Naive thymus-derived CD8-positive, alpha-beta T cell (primary cell): ENCODE data around the gene CETN1. TPM values are rescaled to one million over a fixed set of nuclear protein-coding genes. Genes with fewer than 3 reads are reported as not detected.

Experiments used
- ATAC-seq, 2 donors: fragments of 150-1000 bp; cut with Tn5 transposase in 1 of 2; sonication (Bioruptor Pico), chemical (Tn5 transposase) in 1 of 2; 1 replicate in 1 of 2; 2 replicates in 1 of 2; pipeline ENCODE4 v1.10.0; 2021; ENCODE audit warnings: mild to moderate bottlenecking in 2 of 2, moderate library complexity in 2 of 2
- POLR2A ChIA-PET: fragments of 350-600 bp; sonication (Branson Sonifier 250); formaldehyde crosslinking; loops from one replicate; lab custom pipeline; 2021; ENCODE audit warnings: antibody characterized with exemption; lab: Charles Lee
- DNase-seq, 10 donors: peaks; one replicate each; pipeline versions ENCODE4 v3.0.0 to v3.0.0-alpha.2; 2020 to 2022
- H3K27ac Mint-ChIP-seq, 10 donors: one replicate each; pipeline ENCODE4 v1.8.0; 2020 to 2022; ENCODE audit warnings: mild to moderate bottlenecking in 10 of 10, mixed read lengths in 10 of 10, moderate library complexity in 4 of 10, inconsistent platforms in 1 of 10
- H3K27me3 Mint-ChIP-seq, 5 donors: one replicate each; pipeline ENCODE4 v1.8.0; 2021 to 2022; ENCODE audit warnings: mixed read lengths in 5 of 5
- H3K36me3 Mint-ChIP-seq, 3 donors: one replicate each; pipeline ENCODE4 v1.8.0; 2020 to 2022; ENCODE audit warnings: mixed read lengths in 3 of 3, mild to moderate bottlenecking in 2 of 3, inconsistent platforms in 1 of 3
- H3K4me1 Mint-ChIP-seq, 4 donors: one replicate each; pipeline ENCODE4 v1.8.0; 2021 to 2022; ENCODE audit warnings: mixed read lengths in 4 of 4
- H3K4me3 Mint-ChIP-seq, 10 donors: one replicate each; pipeline ENCODE4 v1.8.0; 2020 to 2022; ENCODE audit warnings: mild to moderate bottlenecking in 10 of 10, mixed read lengths in 10 of 10, moderate library complexity in 6 of 10, inconsistent platforms in 1 of 10
- H3K9me3 Mint-ChIP-seq, 9 donors: one replicate each; pipeline ENCODE4 v1.8.0; 2020 to 2022; ENCODE audit warnings: mixed read lengths in 9 of 9, mild to moderate bottlenecking in 3 of 9, inconsistent platforms in 1 of 9, moderate library complexity in 1 of 9
- polyA plus RNA-seq, 3 donors: library from polyadenylated mRNA; unstranded; fragments of 300-500 nt; fragmentation: Illumina TruSeq; gene quantifications; one replicate each; pipeline ENCODE4 v1.2.3, GENCODE V29; 2021
- total RNA-seq, 8 experiments: library from RNA in 2 of 8; stranded (reverse) in 2 of 8; gene quantifications; one replicate each; pipeline ENCODE4 v1.2.3 and lab custom pipeline; 2021 to 2026

The CETN1 gene
- total and polyA plus RNA-seq, 5 experiments from 2014 or later, result not detected

DNA sequence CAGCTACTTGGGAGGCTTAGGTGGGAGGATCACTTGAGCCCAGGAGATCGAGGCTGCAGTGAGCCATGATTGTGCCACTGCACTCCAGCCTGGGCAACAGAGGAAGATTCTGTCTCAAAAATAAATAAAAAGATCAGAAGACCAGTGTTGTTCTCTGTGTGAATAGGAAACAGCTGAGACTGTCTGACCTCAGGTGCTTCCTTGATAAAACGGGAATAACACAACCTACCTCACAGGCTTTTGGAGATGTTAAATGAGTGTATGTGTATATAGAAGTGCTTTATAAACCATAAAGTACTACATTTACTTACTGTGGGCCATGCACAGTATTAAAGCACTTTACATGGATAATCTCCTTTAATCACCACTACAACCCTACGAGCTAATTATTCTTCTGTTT, 9.9 kb upstream of the CETN1 start:
- Mint-ChIP-seq H3K27me3 (peaks cover 2 to 17% (median 13%) of the 10 kb centered on the region in 5 donors), H3K36me3 (no peaks in the 10 kb centered on the region), H3K4me1 (no peaks in the 10 kb centered on the region), H3K4me3 (no peak overlapping the region), H3K27ac (no peak overlapping the region), H3K9me3 (no peaks in the 10 kb centered on the region)
- DNase-seq, result no peak
- ATAC-seq, result no peak
- POLR2A ChIA-PET, result no interaction called here

GRCh38 chr18:570697-571096, 9.5 kb upstream of the CETN1 start:
- POLR2A ChIA-PET, result no interaction called here
- Mint-ChIP-seq H3K4me1 (no peaks in the 10 kb centered on the region), H3K27ac (no peak overlapping the region), H3K4me3 (no peak overlapping the region), H3K36me3 (no peaks in the 10 kb centered on the region), H3K27me3 (peaks cover 2 to 17% (median 9%) of the 10 kb centered on the region in 5 donors), H3K9me3 (no peaks in the 10 kb centered on the region)
- DNase-seq (no peak), ATAC-seq (no peak)

- no peaks in the 10 kb centered on the region for H3K36me3 Mint-ChIP-seq
- DNase-seq (no peak), ATAC-seq (no peak)
- no peak overlapping the region for H3K4me3 Mint-ChIP-seq
- H3K9me3 Mint-ChIP-seq, result no peaks in the 10 kb centered on the region
- POLR2A ChIA-PET, result no interaction called here
- no peak overlapping the region for H3K27ac Mint-ChIP-seq
- no peaks in the 10 kb centered on the region for H3K4me1 Mint-ChIP-seq
- H3K27me3 Mint-ChIP-seq, result peaks cover 0 to 24% (median 6%) of the 10 kb centered on the region in 5 donors
Observed at GRCh38 chr18:572091-572830, 7.9 kb upstream of the CETN1 start.

GRCh38 chr18:572831-573289, 7.3 kb upstream of the CETN1 start:
- POLR2A ChIA-PET, result no interaction called here
- Mint-ChIP-seq H3K27ac (no peak overlapping the region), H3K9me3 (no peaks in the 10 kb centered on the region), H3K27me3 (peaks cover 0 to 24% (median 5%) of the 10 kb centered on the region in 5 donors), H3K4me3 (no peak overlapping the region), H3K4me1 (no peaks in the 10 kb centered on the region), H3K36me3 (no peaks in the 10 kb centered on the region)
- DNase-seq (no peak), ATAC-seq (no peak)

DNA sequence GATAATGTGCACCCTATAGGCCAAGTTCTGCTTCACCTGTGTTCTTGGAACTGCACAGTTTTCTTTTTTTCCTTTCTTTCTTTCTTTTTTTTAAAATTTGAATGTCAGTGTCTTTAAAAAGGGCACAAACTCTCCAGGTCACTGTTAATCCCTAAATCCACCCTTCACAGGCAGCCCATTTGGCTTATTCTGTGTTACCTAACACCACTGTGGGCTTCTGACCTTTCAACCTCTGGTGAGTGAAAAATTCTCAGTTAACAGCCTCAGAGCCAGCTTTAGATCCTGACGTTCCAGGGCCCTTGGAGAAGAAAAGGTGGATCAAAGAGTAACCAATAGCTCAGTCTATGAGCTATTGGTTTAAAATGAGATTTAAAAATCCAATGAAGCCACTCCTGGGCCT, 6.8 kb upstream of the CETN1 start:
- Mint-ChIP-seq H3K9me3 (no peaks in the 10 kb centered on the region), H3K36me3 (no peaks in the 10 kb centered on the region), H3K27ac (no peak overlapping the region), H3K4me3 (no peak overlapping the region), H3K4me1 (no peaks in the 10 kb centered on the region), H3K27me3 (peaks cover 0 to 24% (median 5%) of the 10 kb centered on the region in 5 donors)
- POLR2A ChIA-PET, result no interaction called here
- no peak for DNase-seq
- ATAC-seq, result no peak

- peak overlapping the region in 1 of 10 donors; percentile 35 for H3K27ac Mint-ChIP-seq
- no peak overlapping the region for H3K4me3 Mint-ChIP-seq
- POLR2A ChIA-PET, result no interaction called here
- H3K27me3 Mint-ChIP-seq, result peaks cover 0 to 24% (median 5%) of the 10 kb centered on the region in 5 donors
- DNase-seq, result no peak
- no peaks in the 10 kb centered on the region for H3K9me3 Mint-ChIP-seq
- H3K36me3 Mint-ChIP-seq, result no peaks in the 10 kb centered on the region
- H3K4me1 Mint-ChIP-seq, result no peaks in the 10 kb centered on the region
- ATAC-seq, result no peak
Observed at GRCh38 chr18:574149-574860, 5.9 kb upstream of the CETN1 start.

DNA sequence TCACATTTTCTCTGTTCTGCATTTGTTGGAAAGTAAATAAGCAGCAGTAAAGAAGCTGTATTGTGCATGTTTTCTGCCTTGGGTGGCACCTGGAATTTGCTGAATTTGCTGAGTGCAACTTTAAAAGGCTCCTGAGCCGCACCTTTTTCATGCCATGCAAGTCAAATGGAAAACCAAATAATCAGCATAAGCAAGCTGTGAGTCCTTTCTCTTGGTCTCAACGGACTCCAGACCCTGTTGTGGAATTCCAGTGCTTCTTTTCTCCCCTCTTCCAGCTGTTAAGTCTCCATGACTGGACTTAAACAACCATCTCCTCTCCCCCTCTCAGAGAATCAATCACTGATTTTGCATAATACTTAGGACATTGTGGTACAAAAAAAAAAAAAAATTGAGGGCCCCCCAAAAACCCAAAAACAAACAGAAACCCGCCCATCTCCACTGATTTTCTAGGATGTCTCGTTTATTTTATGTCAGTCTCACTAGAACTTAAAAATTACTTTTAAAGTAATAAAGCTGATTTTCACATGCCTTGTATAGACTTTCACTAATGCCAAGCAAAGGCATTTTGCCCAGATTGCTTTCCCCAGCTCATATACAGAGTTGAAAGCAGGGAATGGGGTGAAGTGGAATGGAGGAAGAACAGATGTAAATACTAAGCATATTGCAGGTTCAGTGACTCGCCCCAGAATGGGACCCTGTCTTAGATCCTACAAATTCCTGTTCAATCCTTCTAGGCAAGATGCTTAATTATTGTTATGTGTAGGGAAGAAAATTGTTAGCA, 5.1 kb upstream of the CETN1 start:
- ATAC-seq (no peak), DNase-seq (no peak)
- Mint-ChIP-seq H3K27ac (peak overlapping the region in 1 of 10 donors; percentile 35), H3K36me3 (no peaks in the 10 kb centered on the region), H3K4me3 (no peak overlapping the region), H3K9me3 (peaks cover 0 to 4% (median 0%) of the 10 kb centered on the region in 9 donors), H3K4me1 (no peaks in the 10 kb centered on the region), H3K27me3 (peaks cover 1 to 27% (median 5%) of the 10 kb centered on the region in 5 donors)
- POLR2A ChIA-PET, result no interaction called here

DNA sequence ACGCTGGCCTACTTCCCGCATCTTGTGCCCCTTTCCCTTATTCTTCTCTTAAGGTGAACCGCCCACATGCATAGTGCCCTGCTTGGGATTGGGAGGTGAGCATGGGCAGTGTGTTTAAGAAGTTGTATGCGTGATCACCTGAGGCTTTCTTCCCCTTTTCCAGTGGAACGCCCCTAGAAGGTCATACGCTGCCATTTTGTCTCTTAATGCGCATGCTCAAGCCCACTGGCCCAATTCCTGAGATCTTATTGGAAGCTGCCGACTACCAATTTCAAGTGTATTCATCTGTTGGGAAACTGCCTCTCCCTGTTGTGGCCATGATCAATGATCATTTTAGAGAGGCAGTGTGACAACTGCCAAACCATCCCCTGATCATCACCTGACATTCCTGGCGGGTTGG, 3.3 kb upstream of the CETN1 start:
- ATAC-seq, result no peak
- peaks cover 0 to 6% (median 0%) of the 10 kb centered on the region in 9 donors for H3K9me3 Mint-ChIP-seq
- H3K27ac Mint-ChIP-seq, result no peak overlapping the region
- DNase-seq, result no peak
- H3K4me1 Mint-ChIP-seq, result no peaks in the 10 kb centered on the region
- POLR2A ChIA-PET, result no interaction called here
- no peaks in the 10 kb centered on the region for H3K36me3 Mint-ChIP-seq
- peaks cover 1 to 36% (median 8%) of the 10 kb centered on the region in 5 donors for H3K27me3 Mint-ChIP-seq
- no peak overlapping the region for H3K4me3 Mint-ChIP-seq

DNA sequence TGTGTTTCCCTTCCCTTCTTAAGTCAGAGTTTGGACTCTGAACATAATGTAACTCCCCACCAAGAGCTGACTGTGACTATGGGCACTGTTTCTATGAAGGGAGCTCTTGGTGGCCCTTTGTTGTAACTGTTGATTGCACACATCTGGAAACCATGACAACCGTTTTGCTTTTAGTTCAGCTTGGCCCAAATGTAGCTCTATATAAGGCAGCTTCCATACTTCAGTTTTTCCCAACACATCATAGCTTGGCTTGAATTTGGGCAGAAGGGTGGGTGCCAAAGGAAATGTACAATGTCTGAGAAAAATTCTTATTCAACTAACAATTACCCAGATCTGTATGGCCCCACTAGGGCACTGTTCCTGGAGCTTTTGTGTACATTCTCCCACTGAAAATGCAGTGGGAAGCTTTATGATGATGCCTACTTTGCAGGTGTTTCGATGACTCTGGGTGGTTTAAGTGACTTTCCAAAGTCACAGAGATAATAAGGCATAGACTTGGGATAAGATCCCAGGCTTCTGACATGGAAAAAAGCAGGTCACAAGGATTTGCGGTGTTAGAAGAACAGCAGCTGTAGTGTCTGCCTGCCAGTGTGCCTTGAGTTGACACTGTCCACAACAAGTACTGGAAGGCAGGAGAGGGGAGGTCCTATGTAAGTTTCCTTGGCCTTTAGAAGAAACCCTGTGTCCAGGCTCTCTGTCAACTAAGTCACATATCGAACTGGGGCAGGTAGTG, 2.4 kb upstream of the CETN1 start:
- no peak overlapping the region for H3K27ac Mint-ChIP-seq
- DNase-seq (no peak), ATAC-seq (no peak)
- H3K27me3 Mint-ChIP-seq, result peaks cover 5 to 45% (median 11%) of the 10 kb centered on the region in 5 donors
- peaks cover 0 to 6% (median 0%) of the 10 kb centered on the region in 9 donors for H3K9me3 Mint-ChIP-seq
- H3K36me3 Mint-ChIP-seq, result no peaks in the 10 kb centered on the region
- POLR2A ChIA-PET, result no interaction called here
- H3K4me1 Mint-ChIP-seq, result no peaks in the 10 kb centered on the region
- no peak overlapping the region for H3K4me3 Mint-ChIP-seq

- no peaks in the 10 kb centered on the region for H3K4me1 Mint-ChIP-seq
- no peak overlapping the region for H3K27ac Mint-ChIP-seq
- H3K36me3 Mint-ChIP-seq, result no peaks in the 10 kb centered on the region
- POLR2A ChIA-PET, result no interaction called here
- H3K4me3 Mint-ChIP-seq, result no peak overlapping the region
- H3K9me3 Mint-ChIP-seq, result peaks cover 0 to 6% (median 0%) of the 10 kb centered on the region in 9 donors
- DNase-seq (no peak), ATAC-seq (no peak)
- peaks cover 7 to 51% (median 11%) of the 10 kb centered on the region in 5 donors for H3K27me3 Mint-ChIP-seq
Observed at GRCh38 chr18:579238-579637, 942 bp upstream of the CETN1 start.

DNA sequence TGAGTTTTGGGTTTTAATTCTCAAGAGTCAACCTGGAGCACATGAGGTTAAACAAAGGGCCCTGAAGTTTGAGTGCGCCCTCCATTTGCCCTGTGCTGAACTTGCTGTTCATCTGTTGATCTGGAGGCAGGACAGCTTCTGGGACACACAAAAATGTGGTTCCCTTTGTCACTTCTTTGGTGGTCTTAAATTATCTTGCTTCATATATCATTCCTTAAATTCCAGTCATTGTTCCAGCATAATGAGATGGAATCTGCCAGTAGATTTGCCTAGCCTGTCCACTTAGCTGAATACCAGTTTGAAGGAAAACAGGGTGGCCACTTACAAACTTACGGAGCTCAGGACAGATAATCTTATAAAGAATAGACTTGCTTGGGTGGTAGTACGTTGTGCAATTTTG, 916 bp downstream of the CETN1 start:
- no peak overlapping the region for H3K27ac Mint-ChIP-seq
- POLR2A ChIA-PET, result no interaction called here
- peaks cover 0 to 6% (median 0%) of the 10 kb centered on the region in 9 donors for H3K9me3 Mint-ChIP-seq
- ATAC-seq, result no peak
- H3K4me3 Mint-ChIP-seq, result no peak overlapping the region
- H3K36me3 Mint-ChIP-seq, result no peaks in the 10 kb centered on the region
- no peaks in the 10 kb centered on the region for H3K4me1 Mint-ChIP-seq
- H3K27me3 Mint-ChIP-seq, result peaks cover 7 to 37% (median 9%) of the 10 kb centered on the region in 5 donors
- DNase-seq, result no peak

- no peak overlapping the region for H3K4me3 Mint-ChIP-seq
- H3K27ac Mint-ChIP-seq, result no peak overlapping the region
- H3K4me1 Mint-ChIP-seq, result no peaks in the 10 kb centered on the region
- ATAC-seq (no peak), DNase-seq (no peak)
- H3K27me3 Mint-ChIP-seq, result peaks cover 7 to 27% (median 8%) of the 10 kb centered on the region in 5 donors
- POLR2A ChIA-PET, result no interaction called here
- H3K9me3 Mint-ChIP-seq, result peaks cover 0 to 6% (median 0%) of the 10 kb centered on the region in 9 donors
- no peaks in the 10 kb centered on the region for H3K36me3 Mint-ChIP-seq
Observed at GRCh38 chr18:582465-582864, 2.3 kb downstream of the CETN1 start.
